ENCODE results near the gene IDUA.

DNA sequence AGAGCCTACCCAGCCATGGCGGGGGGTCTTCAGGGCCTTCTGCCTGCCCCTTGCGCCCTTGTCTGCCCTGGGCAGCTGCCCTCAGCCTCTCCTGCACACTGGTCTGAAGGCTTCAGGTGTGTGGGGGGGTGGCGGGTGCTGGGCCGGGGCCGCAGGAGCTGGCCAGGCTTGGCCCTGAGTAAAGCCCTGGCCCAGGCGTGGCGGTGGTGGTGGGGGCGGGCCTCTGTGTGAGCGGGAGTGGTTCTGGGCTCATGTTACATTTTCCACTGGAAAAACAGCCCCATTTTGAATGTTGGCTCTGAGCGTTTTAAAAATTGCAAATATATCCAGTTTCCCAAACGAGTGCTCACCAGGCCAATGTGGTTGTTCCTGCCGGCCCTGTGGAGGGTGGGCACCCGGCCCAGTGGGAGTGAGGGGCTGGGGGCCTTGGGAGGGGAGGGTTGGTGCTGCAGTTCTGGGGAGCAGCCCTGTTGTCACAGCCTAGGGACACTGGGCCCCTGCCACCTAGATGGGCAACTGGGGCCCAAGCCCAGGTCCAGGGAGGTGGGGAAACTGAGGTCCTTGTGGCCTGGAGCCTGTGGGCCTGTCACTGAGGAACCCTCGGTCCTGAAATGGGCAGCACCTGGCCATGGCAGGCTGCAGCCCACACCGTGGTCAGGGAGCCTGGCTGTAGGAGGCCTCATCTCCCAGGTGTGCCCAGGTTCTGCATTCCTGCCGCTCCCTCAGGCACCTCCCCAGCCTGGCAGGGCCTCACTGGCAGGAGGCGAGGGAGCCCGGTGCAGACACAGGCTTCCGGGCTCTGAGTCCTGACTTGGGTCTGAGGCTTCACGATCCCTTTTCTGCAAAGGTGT is 52.9 kb downstream of the IDUA start:
- TF ChIP-seq, protein P1, sequence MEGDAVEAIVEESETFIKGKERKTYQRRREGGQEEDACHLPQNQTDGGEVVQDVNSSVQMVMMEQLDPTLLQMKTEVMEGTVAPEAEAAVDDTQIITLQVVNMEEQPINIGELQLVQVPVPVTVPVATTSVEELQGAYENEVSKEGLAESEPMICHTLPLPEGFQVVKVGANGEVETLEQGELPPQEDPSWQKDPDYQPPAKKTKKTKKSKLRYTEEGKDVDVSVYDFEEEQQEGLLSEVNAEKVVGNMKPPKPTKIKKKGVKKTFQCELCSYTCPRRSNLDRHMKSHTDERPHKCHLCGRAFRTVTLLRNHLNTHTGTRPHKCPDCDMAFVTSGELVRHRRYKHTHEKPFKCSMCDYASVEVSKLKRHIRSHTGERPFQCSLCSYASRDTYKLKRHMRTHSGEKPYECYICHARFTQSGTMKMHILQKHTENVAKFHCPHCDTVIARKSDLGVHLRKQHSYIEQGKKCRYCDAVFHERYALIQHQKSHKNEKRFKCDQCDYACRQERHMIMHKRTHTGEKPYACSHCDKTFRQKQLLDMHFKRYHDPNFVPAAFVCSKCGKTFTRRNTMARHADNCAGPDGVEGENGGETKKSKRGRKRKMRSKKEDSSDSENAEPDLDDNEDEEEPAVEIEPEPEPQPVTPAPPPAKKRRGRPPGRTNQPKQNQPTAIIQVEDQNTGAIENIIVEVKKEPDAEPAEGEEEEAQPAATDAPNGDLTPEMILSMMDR (IDR thresholded peaks at IDR 0.05): no peak
- TF ChIP-seq POLR2AphosphoS5 (IDR thresholded peaks at IDR 0.05): no peak
- TF ChIP-seq POLR2A (IDR thresholded peaks at IDR 0.05): no peak
- TF ChIP-seq EP300 (IDR thresholded peaks at IDR 0.05): no peak
